HepG2 (cell line): ENCODE results near the gene PNKP. TPM values are rescaled to one million over a fixed set of nuclear protein-coding genes. Genes with fewer than 3 reads are reported as not detected.

Experiments used
- CHCHD3 ChIP-seq: sonication (generic); formaldehyde crosslinking; IDR thresholded peaks from 2 replicates; pipeline ENCODE4 v1.8.0; 2022; ENCODE audit warnings: mild to moderate bottlenecking, missing genetic modification reagents, moderate library complexity
- CSRNP2 ChIP-seq: sonication (generic); formaldehyde crosslinking; conservative IDR thresholded peaks from 2 replicates; pipeline ENCODE4 v1.8.0; 2022; ENCODE audit warnings: low read depth, missing genetic modification reagents
- HDAC2 ChIP-seq: sonication (generic); formaldehyde crosslinking; IDR thresholded peaks from 2 replicates; pipeline ENCODE4 v1.4.0; 2020; ENCODE audit warnings: missing genetic modification reagents
- MTA1 ChIP-seq: sonication (generic); formaldehyde crosslinking; IDR thresholded peaks from 2 replicates; pipeline ENCODE4 v1.4.0; 2020; ENCODE audit warnings: missing genetic modification reagents, mild to moderate bottlenecking, borderline replicate concordance
- NFATC3 ChIP-seq: sonication (generic); formaldehyde crosslinking; IDR thresholded peaks from 2 replicates; pipeline ENCODE4 v1.5.1; 2020; ENCODE audit warnings: mild to moderate bottlenecking, missing genetic modification reagents
- RXRA ChIP-seq: sonication (generic); formaldehyde crosslinking; IDR thresholded peaks from 2 replicates; pipeline ENCODE4 v1.5.1; 2020; ENCODE audit warnings: missing genetic modification reagents
- SMAD3 ChIP-seq: sonication (generic); formaldehyde crosslinking; IDR thresholded peaks from 2 replicates; pipeline ENCODE4 v1.4.0; 2020; ENCODE audit warnings: missing genetic modification reagents
- TCF7L2 ChIP-seq: IDR thresholded peaks from 2 replicates; pipeline ENCODE4 v1.6.1; 2011; ENCODE audit warnings: mild to moderate bottlenecking, low read depth, low read length, moderate library complexity
- TRIM24 ChIP-seq: sonication (generic); formaldehyde crosslinking; IDR thresholded peaks from 2 replicates; pipeline ENCODE4 v1.8.0; 2022; ENCODE audit warnings: mild to moderate bottlenecking, missing genetic modification reagents
- YEATS4 ChIP-seq: sonication (generic); formaldehyde crosslinking; IDR thresholded peaks from 2 replicates; pipeline ENCODE4 v1.4.0; 2020; ENCODE audit warnings: missing genetic modification reagents, borderline replicate concordance
- ZFP36 ChIP-seq: fragments of 150-350 bp; IDR thresholded peaks from 2 replicates; pipeline ENCODE4 v1.6.1; 2018; ENCODE audit warnings: borderline replicate concordance, low read length, low read depth; ENCODE audit not compliant: partially characterized antibody
- ZFP82 ChIP-seq: sonication (generic); formaldehyde crosslinking; IDR thresholded peaks from 2 replicates; pipeline ENCODE4 v1.5.1; 2020; ENCODE audit warnings: mild to moderate bottlenecking, missing genetic modification reagents, borderline replicate concordance
- ZNF263 ChIP-seq: sonication (generic); formaldehyde crosslinking; IDR thresholded peaks from 2 replicates; pipeline ENCODE4 v1.4.0; 2020; ENCODE audit warnings: missing genetic modification reagents
- ZNF441 ChIP-seq: sonication (generic); formaldehyde crosslinking; IDR thresholded peaks from 2 replicates; pipeline ENCODE4 v1.7.0; 2021; ENCODE audit warnings: missing genetic modification reagents, borderline replicate concordance
- ZNF446 ChIP-seq: sonication (generic); formaldehyde crosslinking; IDR thresholded peaks from 2 replicates; pipeline ENCODE4 v1.5.0; 2020; ENCODE audit warnings: mild to moderate bottlenecking, missing genetic modification reagents
- ZNF850 ChIP-seq: sonication (generic); formaldehyde crosslinking; conservative IDR thresholded peaks from 2 replicates; pipeline ENCODE4 v1.9.0; 2021; ENCODE audit warnings: mild to moderate bottlenecking, missing genetic modification reagents
- polyA plus RNA-seq, 8 experiments: library from polyadenylated mRNA; depleted of rRNA in 3 of 8; stranded (reverse) in 7 of 8; unstranded in 1 of 8; fragments of >200 nt; fragmentation: Illumina TruSeq in 4 of 8; extraction: Trizol in 4 of 8; gene quantifications; 2 replicates each; pipeline versions ENCODE4 v1.2.1 to v1.2.3, GENCODE V29; 2011 to 2016; ENCODE audit warnings: low read depth in 4 of 8, missing spikeins in 1 of 8, mixed read lengths in 1 of 8; ENCODE audit not compliant: insufficient read depth in 1 of 8
- total RNA-seq, 5 experiments: library from RNA; depleted of rRNA; stranded (reverse); fragments of >200 nt; fragmentation: Illumina TruSeq; extraction: Trizol; gene quantifications; 2 replicates each; pipeline ENCODE4 v1.2.3, GENCODE V29; 2016; ENCODE audit warnings: low read depth in 1 of 5
- TF ChIP-seq, protein P1 (sequence below): sonication (generic); formaldehyde crosslinking; conservative IDR thresholded peaks from 2 replicates; pipeline ENCODE4 v1.5.0; 2020; ENCODE audit warnings: missing genetic modification reagents
- TF ChIP-seq, protein P2 (sequence below): IDR thresholded peaks from 2 replicates; pipeline ENCODE4 v1.6.1; 2018; ENCODE audit warnings: missing genetic modification reagents, mild to moderate bottlenecking, missing compliant biosample characterization

Gene PNKP
- total and polyA plus RNA-seq, 2 of the 13 experiments (the other 11 are each of a cell fraction or from before 2014, with no cell fraction given), result 12.7 to 27.1 TPM

DNA sequence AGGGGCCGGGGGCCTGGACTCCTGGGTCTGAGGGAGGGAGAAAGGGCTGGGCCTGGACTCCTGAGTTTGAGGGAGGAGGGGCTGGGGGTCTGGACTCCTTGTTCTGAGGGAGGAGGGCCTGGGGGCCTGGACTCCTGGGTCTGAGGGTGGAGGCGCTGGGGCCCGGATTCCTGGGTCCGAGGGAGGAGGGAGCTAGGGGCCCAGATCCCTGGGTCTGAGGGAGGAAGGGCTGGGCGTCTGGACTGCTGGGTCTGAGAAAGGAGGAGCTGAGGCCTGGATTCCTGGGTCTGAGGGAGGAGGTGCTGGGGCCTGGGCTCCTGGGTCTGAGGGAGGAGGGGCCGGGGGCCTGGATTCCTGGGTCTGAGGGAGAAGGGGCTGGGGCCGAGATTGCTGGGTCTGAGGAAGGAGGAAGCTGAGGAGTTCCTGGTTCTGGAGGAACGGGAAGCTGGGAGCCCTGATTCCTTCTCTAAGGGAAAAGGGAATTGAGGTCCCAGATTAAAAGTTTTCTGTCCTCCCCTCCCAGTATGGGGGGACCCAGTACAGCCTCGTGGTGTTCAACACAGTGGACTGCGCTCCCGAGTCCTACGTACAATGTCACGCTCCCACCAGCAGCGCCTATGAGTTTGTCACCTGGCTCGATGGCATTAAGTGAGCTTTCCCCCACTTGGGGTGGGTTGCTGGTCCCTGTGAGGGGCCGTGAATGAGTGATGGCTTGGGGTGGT is 48.6 kb downstream of the PNKP start (continued):
- TF ChIP-seq, protein P1, sequence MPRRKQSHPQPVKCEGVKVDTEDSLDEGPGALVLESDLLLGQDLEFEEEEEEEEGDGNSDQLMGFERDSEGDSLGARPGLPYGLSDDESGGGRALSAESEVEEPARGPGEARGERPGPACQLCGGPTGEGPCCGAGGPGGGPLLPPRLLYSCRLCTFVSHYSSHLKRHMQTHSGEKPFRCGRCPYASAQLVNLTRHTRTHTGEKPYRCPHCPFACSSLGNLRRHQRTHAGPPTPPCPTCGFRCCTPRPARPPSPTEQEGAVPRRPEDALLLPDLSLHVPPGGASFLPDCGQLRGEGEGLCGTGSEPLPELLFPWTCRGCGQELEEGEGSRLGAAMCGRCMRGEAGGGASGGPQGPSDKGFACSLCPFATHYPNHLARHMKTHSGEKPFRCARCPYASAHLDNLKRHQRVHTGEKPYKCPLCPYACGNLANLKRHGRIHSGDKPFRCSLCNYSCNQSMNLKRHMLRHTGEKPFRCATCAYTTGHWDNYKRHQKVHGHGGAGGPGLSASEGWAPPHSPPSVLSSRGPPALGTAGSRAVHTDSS (CRISPR knock-in tag), result no peak
- TF ChIP-seq MTA1 (0 out of 2 replicates have a peak, but pooled peaks have one; percentile 9), HDAC2 (CRISPR knock-in tag) (no peak), RXRA (CRISPR knock-in tag) (no peak), CSRNP2 (no peak), YEATS4 (CRISPR knock-in tag) (no peak), TRIM24 (CRISPR knock-in tag) (no peak), CHCHD3 (CRISPR knock-in tag) (no peak), ZNF446 (CRISPR knock-in tag) (peak; percentile 39; the same call in 1 of the 2 replicates), ZNF850 (CRISPR knock-in tag) (no peak), SMAD3 (CRISPR knock-in tag) (no peak), ZFP36 (peak; percentile 28), ZNF441 (CRISPR knock-in tag) (no peak), ZFP82 (CRISPR knock-in tag) (0 out of 2 replicates have a peak, but pooled peaks have one; percentile 6), TCF7L2 (no peak), ZNF263 (CRISPR knock-in tag) (0 out of 2 replicates have a peak, but pooled peaks have one; percentile 2), NFATC3 (CRISPR knock-in tag) (no peak)
- TF ChIP-seq, protein P2, sequence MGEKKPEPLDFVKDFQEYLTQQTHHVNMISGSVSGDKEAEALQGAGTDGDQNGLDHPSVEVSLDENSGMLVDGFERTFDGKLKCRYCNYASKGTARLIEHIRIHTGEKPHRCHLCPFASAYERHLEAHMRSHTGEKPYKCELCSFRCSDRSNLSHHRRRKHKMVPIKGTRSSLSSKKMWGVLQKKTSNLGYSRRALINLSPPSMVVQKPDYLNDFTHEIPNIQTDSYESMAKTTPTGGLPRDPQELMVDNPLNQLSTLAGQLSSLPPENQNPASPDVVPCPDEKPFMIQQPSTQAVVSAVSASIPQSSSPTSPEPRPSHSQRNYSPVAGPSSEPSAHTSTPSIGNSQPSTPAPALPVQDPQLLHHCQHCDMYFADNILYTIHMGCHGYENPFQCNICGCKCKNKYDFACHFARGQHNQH (CRISPR knock-in tag), result no peak
